Measurements from ENCODE around the gene MRPL53. TPM values are rescaled to one million over a fixed set of nuclear protein-coding genes. Genes with fewer than 3 reads are reported as not detected.

MRPL53 gene
- total RNA-seq, 1 donor from 2014 or later: 54.4 TPM

- ATAC-seq: peak; percentile 84
- peak; percentile 90 for DNase-seq (ENCODE audit: low spot score)
- intact Hi-C loops (cut with DNase I): no loop called here
These were observed 32.6 kb downstream of the MRPL53 start for GRCh38 chr2:74439803-74440377.

GRCh38 chr2:74439373-74439772 is 33.1 kb downstream of the MRPL53 start:
- ATAC-seq (no peak), DNase-seq (ENCODE audit: low spot score) (no peak)

DNA sequence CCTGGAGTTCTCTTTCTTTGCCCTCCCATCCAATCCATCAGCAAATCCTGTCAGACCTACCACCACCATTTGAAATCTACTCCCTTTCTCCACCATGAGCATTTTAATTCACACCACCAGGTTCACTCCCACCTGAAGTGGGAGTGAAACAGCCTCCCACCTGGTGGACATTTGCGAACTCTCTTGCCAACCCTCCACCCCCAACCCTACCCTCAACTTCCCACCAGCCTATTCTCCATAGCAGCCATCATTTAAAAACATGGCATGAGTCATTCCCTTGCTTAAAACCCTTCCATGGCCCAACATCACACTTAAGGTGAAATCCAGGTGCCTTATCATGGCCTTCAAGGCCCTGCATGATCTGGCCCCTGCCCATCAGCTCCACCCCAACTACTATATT is 34.2 kb downstream of the MRPL53 start:
- intact Hi-C loops (cut with DNase I): no loop called here
- DNase-seq (ENCODE audit: low spot score) (no peak), ATAC-seq (no peak)

More at GRCh38 chr2:74439373-74439772, 33.1 kb downstream of the MRPL53 start:
- intact Hi-C loops (cut with DNase I): no loop called here

DNA sequence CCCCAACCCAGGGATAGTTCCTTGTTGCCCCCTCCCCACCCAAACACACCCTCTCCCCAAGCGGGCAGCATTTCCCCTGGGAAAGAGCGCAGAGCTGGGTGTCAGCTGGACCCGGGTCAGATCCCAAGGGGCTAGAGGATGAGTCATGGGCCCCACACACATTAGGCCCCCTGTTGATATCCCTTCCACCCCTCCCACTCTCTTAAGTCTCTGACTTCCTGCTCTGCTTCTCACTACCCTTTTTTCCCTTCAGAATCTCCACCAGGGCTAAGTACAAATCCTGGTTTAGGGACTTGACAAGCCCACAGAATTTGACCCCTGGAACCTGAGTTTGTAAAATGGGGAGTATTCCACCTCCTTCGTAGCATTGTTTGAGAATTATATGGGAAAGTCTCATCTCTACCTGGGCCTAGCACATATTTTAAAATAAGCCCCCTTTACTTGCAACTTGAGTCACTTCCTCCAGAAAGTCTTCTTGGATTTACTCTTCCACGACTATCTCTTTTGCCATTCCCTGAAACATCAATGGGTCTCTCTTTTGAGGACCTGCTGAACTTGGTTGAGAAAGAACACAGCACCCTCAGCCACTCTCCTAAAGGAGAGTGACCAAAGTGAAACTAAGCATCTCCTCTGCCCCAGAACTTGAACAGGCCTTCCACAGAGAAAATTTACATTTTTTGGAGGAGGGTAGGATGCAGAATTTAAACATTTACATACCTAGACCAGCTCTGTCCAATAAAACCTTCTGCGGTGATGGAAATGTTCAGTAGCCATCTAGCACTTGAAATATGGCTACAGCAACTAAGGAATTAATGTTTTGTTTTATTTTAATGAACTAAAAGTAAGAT is 35.4 kb downstream of the MRPL53 start:
- ATAC-seq (no peak), DNase-seq (ENCODE audit: low spot score) (no peak)
- intact Hi-C loops (cut with DNase I): no loop called here

DNA sequence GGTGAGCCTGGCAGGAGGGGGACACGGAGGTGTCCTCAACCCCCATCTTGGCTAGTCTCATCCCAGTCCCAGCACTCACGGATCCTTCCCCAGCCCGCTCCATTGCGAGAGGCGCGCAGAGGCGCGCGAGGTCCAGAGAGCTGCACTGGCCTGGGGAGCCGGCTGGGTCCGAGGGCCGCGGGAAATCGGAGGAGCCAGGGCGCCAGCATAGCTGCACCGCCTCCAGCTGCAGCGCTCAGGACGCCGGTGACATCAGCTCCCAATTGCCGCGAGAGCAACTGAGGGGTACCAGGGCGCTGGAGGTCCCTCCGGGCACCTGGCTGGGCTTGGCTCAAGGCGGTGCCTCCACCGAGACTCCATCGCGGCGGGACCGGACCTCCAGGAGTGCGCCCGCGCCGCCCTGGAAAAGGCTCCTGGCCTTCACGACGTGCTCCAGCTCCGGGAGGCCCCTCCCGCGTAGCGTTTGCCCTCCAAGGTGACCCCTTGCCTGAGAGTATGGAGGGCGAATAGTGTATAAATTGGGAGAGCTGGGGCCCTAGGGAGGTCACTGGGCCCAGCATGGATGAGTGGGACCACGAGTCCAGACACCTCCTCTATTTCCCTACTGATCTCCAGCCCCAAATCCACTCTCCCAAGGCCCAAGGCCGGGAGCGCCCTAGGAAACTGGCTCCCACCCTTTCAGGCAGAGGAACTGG is 36.2 kb downstream of the MRPL53 start:
- ATAC-seq: no peak
- intact Hi-C loops (cut with DNase I): no loop called here
- DNase-seq (ENCODE audit: low spot score): no peak

DNA sequence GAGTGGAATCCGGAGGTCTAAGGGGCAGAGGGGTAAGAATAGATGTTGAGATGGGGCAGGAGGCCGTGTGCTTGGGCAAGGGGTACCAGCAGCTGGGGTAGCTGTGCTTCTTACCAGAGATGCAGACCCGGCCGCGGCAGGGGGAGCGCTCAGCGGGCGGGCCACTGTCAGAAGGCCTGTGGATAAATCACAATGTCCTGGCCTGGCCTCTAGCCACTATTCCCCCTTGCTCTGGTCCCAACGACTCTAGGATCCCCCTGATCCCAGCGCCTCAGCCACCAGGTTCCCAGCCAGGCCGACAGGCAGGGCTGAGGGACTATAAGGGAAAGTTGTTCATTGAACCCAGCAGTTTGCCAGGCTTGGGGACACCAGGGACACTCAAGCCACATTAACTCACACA is 42.0 kb downstream of the MRPL53 start:
- intact Hi-C loops (cut with DNase I): no loop called here
- ATAC-seq (no peak), DNase-seq (ENCODE audit: low spot score) (no peak)

DNA sequence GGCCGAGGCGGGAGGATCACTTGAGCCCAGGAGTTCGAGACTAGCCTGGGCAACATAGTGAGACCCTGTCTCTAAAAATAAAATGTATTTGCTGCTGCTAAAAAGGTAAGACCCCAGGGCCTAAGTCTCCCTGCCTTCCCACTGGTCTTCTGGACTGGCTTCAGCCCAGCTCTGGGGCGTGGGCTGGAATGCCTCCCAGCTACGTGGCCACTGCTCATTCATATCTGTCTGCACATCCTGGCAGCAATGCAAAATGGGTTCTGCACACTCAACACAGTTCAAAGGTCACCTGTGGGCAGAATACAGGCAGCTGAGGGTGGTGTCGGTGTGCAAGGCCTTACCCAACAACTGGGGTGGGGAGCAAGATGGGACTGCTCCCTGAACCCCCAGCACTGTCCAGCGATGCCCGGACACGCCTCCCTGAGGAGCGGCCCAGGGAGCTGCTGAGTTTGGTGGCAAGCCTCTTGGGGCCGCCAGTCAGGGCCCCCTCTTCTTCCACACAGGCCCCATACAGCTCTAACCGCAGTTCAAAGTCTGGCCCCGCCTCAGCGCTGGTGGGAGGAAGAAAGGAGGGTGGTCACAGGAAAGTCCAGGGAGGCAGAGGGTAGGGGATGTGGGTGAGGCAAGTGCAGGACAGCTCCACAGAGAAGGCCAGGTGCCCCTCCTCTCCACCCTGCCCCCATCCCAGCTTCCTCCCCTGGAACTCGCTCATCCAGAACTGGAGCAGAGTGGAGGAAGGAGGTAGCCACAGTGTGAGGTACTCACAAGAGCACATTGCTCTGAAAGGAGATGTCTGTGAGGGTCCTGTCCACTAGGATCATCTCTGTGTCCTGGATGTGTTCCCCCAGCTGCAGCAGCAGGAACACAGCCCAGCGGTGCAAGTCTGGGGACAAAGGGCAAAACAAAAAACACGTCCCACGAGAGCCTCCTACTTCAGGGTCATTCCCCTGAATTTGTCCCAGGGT is 42.7 kb downstream of the MRPL53 start:
- ATAC-seq: no peak
- no peak for DNase-seq (ENCODE audit: low spot score)
- intact Hi-C loops (cut with DNase I): no loop called here

DNA sequence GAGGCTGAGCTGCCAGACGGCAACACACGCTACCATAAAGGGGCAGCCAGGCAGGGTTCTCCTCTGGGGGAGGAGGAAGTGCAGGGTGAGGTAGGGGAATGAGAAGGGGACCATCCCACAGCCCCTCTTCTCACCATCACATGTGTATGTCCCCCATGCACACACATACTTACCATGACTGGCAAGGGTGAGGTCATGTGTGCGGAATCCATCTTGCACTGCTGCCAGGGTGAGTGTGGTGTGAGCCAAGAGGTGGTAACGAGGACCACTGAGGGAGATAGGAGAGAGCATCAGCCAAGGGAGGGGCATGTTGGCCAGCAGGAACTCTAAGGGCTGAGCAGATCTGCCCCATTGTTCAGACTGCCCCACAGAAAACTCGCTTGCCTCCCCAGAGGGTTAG is 43.8 kb downstream of the MRPL53 start:
- ATAC-seq (no peak), DNase-seq (ENCODE audit: low spot score) (no peak)
- intact Hi-C loops (cut with DNase I): no loop called here

DNA sequence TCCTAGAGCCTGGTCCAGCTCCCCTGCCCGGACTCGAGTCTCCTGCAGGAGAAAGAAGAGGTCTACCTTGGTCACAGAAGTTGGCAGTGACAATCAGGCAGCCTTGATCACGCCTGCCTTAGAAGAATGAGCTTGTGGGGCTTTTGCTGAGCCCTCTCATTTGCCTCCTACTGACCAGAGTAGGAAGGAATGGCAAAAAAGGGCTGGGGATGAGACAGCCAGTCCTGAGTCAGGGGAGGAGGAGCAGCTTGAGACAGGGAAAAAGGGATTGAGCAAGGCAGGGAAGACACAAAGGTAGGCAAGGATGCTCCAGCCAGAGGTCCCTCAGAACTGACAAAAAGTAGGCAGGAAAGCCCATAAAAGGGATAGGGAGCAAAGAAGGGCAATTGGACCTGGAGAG is 44.9 kb downstream of the MRPL53 start:
- intact Hi-C loops (cut with DNase I): no loop called here
- ATAC-seq (no peak), DNase-seq (ENCODE audit: low spot score) (no peak)

DNA sequence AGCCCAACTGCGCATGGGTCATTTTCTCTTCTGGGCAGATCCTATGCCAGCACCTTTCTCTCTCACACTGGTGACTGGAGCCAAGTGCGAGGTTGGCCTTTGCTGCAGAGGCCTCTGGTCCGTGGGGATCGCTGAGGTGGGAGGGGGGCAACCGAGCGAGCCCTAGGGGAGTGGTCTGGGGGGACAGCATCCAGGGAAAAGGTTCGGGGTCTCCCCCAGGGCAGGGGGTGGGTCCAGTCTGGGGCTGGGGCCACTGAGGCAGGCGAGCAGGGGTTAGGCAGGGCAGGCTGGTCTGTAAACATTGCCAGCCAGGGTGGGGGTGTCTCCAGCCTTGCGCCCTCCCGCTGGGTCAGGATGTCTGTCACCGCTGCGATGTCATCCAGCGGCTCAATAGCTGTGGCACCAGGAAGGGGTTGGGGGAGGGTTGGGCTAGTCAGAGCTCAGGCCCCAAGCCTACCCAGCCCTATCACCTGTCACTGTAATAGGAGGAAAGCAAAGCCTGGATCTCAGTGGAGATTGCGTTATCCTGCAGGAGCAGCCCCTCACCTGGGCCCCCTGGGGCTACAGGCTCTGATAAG is 46.2 kb downstream of the MRPL53 start:
- intact Hi-C loops (cut with DNase I): no loop called here
- ATAC-seq: no peak

DNA sequence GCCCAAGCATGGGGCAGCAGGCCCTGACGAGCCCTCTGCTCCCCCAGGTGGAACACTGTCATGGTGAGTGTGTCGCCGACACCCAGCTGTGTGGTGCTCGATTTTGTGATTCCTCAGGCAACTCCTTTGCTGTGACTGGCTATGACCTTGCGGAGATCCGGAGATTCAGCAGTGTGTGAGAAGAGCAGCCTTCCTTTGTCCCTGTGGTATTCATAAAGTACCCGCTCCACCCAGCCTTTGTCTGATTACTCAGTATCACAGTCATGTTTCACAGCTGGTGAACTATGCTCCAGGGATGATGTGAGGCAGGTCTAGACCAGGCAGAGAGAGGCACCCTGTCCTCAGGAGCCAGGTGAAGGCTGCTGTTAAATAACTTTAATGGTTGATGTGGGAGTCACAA is 47.0 kb downstream of the MRPL53 start:
- DNase-seq (ENCODE audit: low spot score) (no peak), ATAC-seq (no peak)
- intact Hi-C loops (cut with DNase I): no loop called here

More for the DNA sequence above, 46.2 kb downstream of the MRPL53 start:
- no peak for DNase-seq (ENCODE audit: low spot score)

DNA sequence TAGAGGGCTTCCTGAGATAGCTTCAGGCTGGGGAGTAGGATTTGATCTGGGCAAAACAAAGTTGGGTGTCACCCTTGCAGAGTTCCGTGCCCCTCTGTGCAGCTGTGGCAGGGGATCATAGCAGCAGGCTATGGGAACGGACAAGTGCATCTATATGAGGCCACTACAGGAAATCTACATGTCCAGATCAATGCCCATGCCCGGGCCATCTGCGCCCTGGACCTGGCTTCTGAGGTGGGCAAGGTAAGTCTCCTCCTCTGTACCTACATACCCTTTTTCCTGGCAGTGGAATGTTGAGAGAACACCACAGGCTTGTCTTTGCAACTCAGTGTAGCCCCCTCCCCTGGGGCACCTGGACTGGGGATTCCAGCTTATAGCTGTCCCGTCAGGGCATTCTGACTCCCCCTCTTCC is 47.5 kb downstream of the MRPL53 start:
- ATAC-seq (no peak), DNase-seq (ENCODE audit: low spot score) (no peak)

GRCh38 chr2:74424139-74424992 is 48.1 kb downstream of the MRPL53 start:
- no peak for DNase-seq (ENCODE audit: low spot score)
- ATAC-seq: no peak
- intact Hi-C loops (cut with DNase I): no loop called here

More for the DNA sequence above, 47.5 kb downstream of the MRPL53 start:
- intact Hi-C loops (cut with DNase I): no loop called here

DNA sequence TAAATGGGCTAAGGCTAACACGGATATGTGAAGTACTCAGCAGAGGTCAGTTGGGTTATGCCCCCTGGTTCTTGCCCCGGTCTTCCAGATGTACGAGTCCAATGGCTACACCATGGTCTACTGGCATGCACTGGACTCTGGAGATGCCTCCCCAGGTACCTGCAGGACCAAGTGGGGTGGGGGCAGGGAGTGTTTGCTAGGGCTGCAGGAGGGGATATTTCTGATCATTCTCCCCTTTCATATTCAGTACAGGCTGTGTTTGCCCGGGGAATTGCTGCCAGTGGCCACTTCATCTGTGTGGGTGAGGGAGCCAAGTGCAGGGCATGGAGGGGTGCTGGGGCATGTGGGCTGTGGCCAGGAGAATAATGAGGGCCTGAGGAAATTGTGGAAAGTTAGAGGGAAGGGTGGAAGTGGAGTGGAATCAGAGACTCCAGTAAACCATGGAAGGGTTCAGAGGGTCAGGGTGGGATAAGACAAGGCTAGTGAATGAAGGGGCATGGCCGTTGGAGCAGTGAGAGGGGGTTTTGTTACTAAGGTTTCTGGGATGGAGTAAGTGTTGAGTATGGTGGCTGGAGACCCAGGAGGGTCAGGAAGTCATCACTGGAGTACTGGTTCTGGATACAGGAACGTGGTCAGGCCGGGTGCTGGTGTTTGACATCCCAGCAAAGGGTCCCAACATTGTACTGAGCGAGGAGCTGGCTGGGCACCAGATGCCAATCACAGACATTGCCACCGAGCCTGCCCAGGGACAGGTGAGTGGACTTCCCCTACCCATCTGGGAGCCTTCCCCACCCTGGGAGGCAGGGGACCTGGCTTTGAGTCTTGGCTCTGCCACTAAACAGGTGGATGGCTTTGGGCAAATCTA is 49.0 kb downstream of the MRPL53 start:
- intact Hi-C loops (cut with DNase I): no loop called here
- DNase-seq (ENCODE audit: low spot score): no peak
- no peak for ATAC-seq

Measured in sciatic nerve (tissue), 2 donors.